NT2/D1 (cell line): ENCODE data around the gene UBE2F.

Experiments
- SUZ12 ChIP-seq: IDR thresholded peaks from 2 replicates; pipeline ENCODE4 v1.6.1; 2011; ENCODE audit not compliant: insufficient read length, insufficient read depth; ENCODE audit errors: extremely low read depth
- YY1 ChIP-seq: IDR thresholded peaks from 2 replicates; pipeline ENCODE4 v1.6.1; 2011; ENCODE audit not compliant: insufficient read length, insufficient read depth
- ZNF274 ChIP-seq: IDR thresholded peaks from 2 replicates; pipeline ENCODE4 v1.6.1; 2011; ENCODE audit warnings: mild to moderate bottlenecking, low read depth, low read length

- TF ChIP-seq SUZ12 (no peak), YY1 (no peak), ZNF274 (no peak)
Observed at GRCh38 chr2:238029853-238030252, 63.0 kb downstream of the UBE2F start.
